G401 (cell line): ENCODE results near the gene UBE3A. TPM values are rescaled to one million over a fixed set of nuclear protein-coding genes. Genes with fewer than 3 reads are reported as not detected.
A peak's percentile ranks its signal among the peaks of the same experiment; 100 is the strongest.

ENCODE experiments used
- DNase-seq: peaks from one replicate; pipeline ENCODE4 v3.0.0-alpha.2; 2015; ENCODE audit warnings: low spot score
- in situ Hi-C: cut with HindIII; loops from 2 replicates; pipeline ENCODE4 v1.10.0; 2016; ENCODE audit warnings: low sequenced_read_pairs, mixed read lengths
- total RNA-seq: library from RNA; depleted of rRNA; stranded (reverse); fragments of >200 nt; shearing (Covaris generic); gene quantifications from 2 replicates; pipeline ENCODE4 v1.2.3, GENCODE V29; 2014

UBE3A gene
- total RNA-seq, 1 experiment from 2014 or later: 118 TPM

- in situ Hi-C loops: no loop called here
- peak; percentile 34 for DNase-seq
Measured at GRCh38 chr15:25362545-25362944, 76.3 kb downstream of the UBE3A start.

GRCh38 chr15:25347707-25348106 lies 91.1 kb downstream of the UBE3A start:
- in situ Hi-C loops: no loop called here
- DNase-seq: no peak

GRCh38 chr15:25346371-25346770 lies 92.5 kb downstream of the UBE3A start:
- in situ Hi-C loops: no loop called here
- no peak for DNase-seq

- in situ Hi-C loops: no loop called here
- DNase-seq: peak; percentile 97
Measured at GRCh38 chr15:25345943-25346342, 92.9 kb downstream of the UBE3A start.

GRCh38 chr15:25342629-25343028 lies 96.2 kb downstream of the UBE3A start:
- in situ Hi-C loops: no loop called here
- DNase-seq: no peak

GRCh38 chr15:25339431-25339830 lies 99.4 kb downstream of the UBE3A start:
- in situ Hi-C loops: no loop called here
- DNase-seq: no peak

GRCh38 chr15:25335279-25335678 lies 103.5 kb downstream of the UBE3A start:
- in situ Hi-C loops: no loop called here
- no peak for DNase-seq

GRCh38 chr15:25333049-25333448 lies 105.8 kb downstream of the UBE3A start:
- in situ Hi-C loops: no loop called here
- peak; percentile 51 for DNase-seq

GRCh38 chr15:25332306-25332705 lies 106.5 kb downstream of the UBE3A start:
- DNase-seq: no peak
- in situ Hi-C loops: no loop called here

GRCh38 chr15:25331860-25332259 lies 107.0 kb downstream of the UBE3A start:
- in situ Hi-C loops: no loop called here
- DNase-seq: no peak

GRCh38 chr15:25331404-25331803 lies 107.4 kb downstream of the UBE3A start:
- no peak for DNase-seq
- in situ Hi-C loops: no loop called here

- in situ Hi-C loops: no loop called here
- DNase-seq: no peak
Measured at GRCh38 chr15:25329696-25330095, 109.1 kb downstream of the UBE3A start.

GRCh38 chr15:25327686-25328085 lies 111.1 kb downstream of the UBE3A start:
- DNase-seq: no peak
- in situ Hi-C loops: no loop called here

GRCh38 chr15:25325187-25325586 lies 113.6 kb downstream of the UBE3A start:
- in situ Hi-C loops: no loop called here
- no peak for DNase-seq

GRCh38 chr15:25323420-25323819 lies 115.4 kb downstream of the UBE3A start:
- DNase-seq: no peak
- in situ Hi-C loops: no loop called here

GRCh38 chr15:25287823-25288222 lies 151.0 kb downstream of the UBE3A start:
- DNase-seq: no peak
- in situ Hi-C loops: no loop called here
